PFSK-1 (cell line): Measurements from ENCODE around the gene HDAC4.

Experiments used
- FOXP2 ChIP-seq: optimal IDR thresholded peaks from 2 replicates; pipeline ENCODE3; 2011; ENCODE audit warnings: borderline replicate concordance, control low read depth, inconsistent platforms; ENCODE audit not compliant: insufficient read depth; ENCODE audit errors: extremely low read length, extremely low read depth
- POLR2AphosphoS5 ChIP-seq: IDR thresholded peaks from 2 replicates; pipeline ENCODE4 v1.6.1; 2012; ENCODE audit warnings: low read depth, mild to moderate bottlenecking, control low read depth, low read length, moderate library complexity
- SIN3A ChIP-seq: IDR thresholded peaks from 2 replicates; pipeline ENCODE4 v1.6.1; 2012; ENCODE audit warnings: mild to moderate bottlenecking, low read length, moderate library complexity, borderline replicate concordance; ENCODE audit not compliant: insufficient read depth
- TAF1 ChIP-seq: IDR thresholded peaks from 2 replicates; pipeline ENCODE4 v1.6.1; 2012; ENCODE audit warnings: low read length, control low read depth, borderline replicate concordance; ENCODE audit not compliant: insufficient read depth
- TF ChIP-seq, protein P1 (sequence below), 2 experiments: IDR thresholded peaks; 2 replicates each; pipeline versions ENCODE4 v1.6.1 to v1.8.0; 2011 to 2012; ENCODE audit warnings: low read depth in 2 of 2, low read length in 2 of 2, control low read depth in 1 of 2, inconsistent platforms in 1 of 2, mild to moderate bottlenecking in 1 of 2, moderate library complexity in 1 of 2; ENCODE audit not compliant: insufficient read depth in 1 of 2

The HDAC4 gene

DNA sequence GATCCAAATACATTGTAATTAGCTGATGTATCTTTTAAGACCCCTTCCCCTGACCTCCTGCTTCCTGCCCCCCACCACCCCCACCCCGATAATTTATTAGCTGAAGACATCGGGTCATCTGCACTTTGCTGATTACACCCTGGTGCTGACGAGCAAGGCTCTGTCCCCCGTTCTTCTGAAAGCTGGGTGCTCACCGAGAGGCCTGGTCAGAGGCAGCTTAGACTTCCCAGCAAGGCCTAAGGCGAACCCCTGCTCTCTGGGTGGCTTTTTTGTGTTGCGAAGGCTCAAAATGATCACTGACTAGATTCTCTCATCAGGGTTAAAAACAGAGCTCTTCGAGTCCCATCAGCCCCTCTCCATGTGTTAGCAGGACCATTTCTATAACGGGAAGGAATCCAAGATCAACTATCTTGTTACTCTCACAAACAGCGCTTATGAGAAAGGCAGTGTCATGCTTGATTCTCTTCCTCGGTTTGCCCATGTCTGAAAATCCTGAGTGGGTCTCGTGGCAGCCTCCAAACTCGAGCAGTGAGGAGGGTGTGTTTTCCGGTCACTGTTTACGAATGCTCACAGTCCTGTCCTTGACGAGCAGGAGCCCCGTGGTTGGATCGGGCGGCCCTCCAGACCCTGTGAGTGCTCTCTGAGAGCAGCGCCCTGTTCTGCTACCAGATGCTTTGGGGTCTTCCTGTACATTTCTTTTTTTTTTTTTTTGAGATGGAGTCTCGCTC, 201.6 kb downstream of the HDAC4 start:
- TF ChIP-seq FOXP2 (no peak), TAF1 (no peak), POLR2AphosphoS5 (no peak), SIN3A (no peak)
- TF ChIP-seq, protein P1, sequence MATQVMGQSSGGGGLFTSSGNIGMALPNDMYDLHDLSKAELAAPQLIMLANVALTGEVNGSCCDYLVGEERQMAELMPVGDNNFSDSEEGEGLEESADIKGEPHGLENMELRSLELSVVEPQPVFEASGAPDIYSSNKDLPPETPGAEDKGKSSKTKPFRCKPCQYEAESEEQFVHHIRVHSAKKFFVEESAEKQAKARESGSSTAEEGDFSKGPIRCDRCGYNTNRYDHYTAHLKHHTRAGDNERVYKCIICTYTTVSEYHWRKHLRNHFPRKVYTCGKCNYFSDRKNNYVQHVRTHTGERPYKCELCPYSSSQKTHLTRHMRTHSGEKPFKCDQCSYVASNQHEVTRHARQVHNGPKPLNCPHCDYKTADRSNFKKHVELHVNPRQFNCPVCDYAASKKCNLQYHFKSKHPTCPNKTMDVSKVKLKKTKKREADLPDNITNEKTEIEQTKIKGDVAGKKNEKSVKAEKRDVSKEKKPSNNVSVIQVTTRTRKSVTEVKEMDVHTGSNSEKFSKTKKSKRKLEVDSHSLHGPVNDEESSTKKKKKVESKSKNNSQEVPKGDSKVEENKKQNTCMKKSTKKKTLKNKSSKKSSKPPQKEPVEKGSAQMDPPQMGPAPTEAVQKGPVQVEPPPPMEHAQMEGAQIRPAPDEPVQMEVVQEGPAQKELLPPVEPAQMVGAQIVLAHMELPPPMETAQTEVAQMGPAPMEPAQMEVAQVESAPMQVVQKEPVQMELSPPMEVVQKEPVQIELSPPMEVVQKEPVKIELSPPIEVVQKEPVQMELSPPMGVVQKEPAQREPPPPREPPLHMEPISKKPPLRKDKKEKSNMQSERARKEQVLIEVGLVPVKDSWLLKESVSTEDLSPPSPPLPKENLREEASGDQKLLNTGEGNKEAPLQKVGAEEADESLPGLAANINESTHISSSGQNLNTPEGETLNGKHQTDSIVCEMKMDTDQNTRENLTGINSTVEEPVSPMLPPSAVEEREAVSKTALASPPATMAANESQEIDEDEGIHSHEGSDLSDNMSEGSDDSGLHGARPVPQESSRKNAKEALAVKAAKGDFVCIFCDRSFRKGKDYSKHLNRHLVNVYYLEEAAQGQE (IDR thresholded peaks at IDR 0.05; ENCODE audit: insufficient read depth in 1 of 2, low read depth in 2 of 2, low read length in 2 of 2), result no peak

DNA sequence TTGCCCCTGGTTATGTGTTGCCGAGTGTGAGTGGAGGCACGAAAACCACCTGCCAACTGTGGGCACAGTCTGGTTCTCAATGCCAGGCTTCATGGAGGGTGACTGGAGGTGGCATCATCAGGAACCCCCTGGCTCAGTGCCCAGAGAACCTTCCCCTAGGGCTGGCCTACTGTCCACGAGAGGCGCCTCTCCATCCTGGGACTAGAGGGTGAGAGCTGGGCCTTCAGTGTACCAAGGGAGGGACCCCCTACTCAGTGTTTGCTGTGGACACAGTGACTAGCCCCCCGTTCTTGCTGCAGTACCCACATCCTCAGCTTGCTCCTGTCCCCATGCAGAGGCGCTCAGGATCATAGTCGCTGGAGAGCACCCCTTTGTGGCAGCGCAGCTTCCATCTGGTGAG, 202.6 kb downstream of the HDAC4 start:
- TF ChIP-seq FOXP2, result no peak
- TF ChIP-seq TAF1, result no peak
- no peak for TF ChIP-seq SIN3A
- TF ChIP-seq POLR2AphosphoS5, result no peak
- TF ChIP-seq, protein P1 (IDR thresholded peaks at IDR 0.05; ENCODE audit: insufficient read depth in 1 of 2, low read depth in 2 of 2, low read length in 2 of 2), result no peak

DNA sequence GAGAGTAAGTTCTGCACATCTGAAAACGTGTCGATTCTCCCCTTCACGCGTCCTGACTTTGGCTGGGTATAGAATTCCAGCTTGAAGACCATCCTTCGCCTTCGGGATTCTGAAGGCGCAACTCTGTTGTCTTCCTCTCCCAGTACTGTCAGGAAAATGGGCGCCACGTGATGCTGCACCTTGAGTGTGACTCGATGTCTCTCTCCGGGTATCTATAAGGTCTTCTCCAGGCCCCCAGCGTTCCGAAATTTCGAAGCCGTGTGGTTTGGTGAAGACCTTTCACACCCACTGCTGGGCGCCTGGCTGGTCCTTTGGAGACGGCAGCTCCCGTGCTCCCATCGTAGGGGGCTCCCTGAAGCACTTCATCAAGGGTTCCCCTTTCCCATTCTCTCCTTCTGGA, 203.7 kb downstream of the HDAC4 start:
- no peak for TF ChIP-seq POLR2AphosphoS5
- TF ChIP-seq TAF1, result no peak
- TF ChIP-seq, protein P1 (IDR thresholded peaks at IDR 0.05; ENCODE audit: insufficient read depth in 1 of 2, low read depth in 2 of 2, low read length in 2 of 2), result no peak
- no peak for TF ChIP-seq SIN3A
- TF ChIP-seq FOXP2, result no peak

DNA sequence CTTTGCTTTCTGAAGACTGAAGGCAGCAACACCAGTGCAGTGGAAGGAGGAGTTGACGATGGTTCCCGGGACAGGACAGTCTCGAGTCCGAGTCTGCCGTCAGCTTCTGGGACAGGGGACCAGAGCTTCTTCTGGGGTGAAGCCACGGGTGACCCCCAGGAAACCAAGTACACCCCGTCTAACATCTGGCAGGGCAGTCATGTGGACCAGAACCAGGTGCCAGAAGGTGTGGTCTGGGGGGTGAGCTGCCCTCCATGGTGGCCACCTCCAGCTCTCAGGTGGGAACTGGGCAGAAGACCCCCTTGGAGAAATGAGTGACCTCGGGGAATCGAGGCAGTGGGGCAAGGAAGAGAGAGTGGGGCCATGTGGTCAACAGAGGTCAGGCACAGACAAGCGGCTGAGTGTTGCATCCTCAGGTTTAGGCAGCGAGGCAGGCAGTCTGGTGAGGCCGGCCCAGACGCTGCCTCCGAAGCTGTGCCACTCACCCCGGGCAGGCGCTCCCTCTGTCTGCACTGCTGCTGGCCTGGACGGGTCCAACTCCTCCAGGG, 204.3 kb downstream of the HDAC4 start:
- TF ChIP-seq FOXP2 (no peak), SIN3A (no peak), TAF1 (no peak), POLR2AphosphoS5 (no peak)
- TF ChIP-seq, protein P1 (IDR thresholded peaks at IDR 0.05; ENCODE audit: insufficient read depth in 1 of 2, low read depth in 2 of 2, low read length in 2 of 2), result no peak

DNA sequence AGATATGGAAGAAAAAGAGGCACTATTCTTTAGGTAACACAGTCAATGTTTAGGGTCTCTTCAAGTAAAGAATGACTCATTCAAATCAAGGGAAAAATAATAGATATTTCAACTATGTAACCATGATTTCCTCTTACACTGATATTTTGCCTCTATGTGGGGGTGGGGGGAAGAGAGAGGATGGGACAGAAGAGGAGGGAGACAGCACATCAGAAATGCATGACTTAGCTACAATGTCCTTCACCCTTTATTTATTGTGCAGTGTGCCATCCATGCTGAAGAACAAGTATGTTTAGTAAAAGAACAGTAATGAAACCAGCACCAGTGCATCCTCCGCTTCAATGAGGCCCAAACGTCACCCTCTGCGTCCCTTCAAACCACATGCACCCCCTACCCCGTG, 204.8 kb downstream of the HDAC4 start:
- TF ChIP-seq POLR2AphosphoS5 (no peak), SIN3A (no peak), TAF1 (no peak), FOXP2 (no peak)
- TF ChIP-seq, protein P1 (IDR thresholded peaks at IDR 0.05; ENCODE audit: insufficient read depth in 1 of 2, low read depth in 2 of 2, low read length in 2 of 2), result no peak
